ENCODE measurements around the gene SLC12A8.

SLC12A8 gene

DNA sequence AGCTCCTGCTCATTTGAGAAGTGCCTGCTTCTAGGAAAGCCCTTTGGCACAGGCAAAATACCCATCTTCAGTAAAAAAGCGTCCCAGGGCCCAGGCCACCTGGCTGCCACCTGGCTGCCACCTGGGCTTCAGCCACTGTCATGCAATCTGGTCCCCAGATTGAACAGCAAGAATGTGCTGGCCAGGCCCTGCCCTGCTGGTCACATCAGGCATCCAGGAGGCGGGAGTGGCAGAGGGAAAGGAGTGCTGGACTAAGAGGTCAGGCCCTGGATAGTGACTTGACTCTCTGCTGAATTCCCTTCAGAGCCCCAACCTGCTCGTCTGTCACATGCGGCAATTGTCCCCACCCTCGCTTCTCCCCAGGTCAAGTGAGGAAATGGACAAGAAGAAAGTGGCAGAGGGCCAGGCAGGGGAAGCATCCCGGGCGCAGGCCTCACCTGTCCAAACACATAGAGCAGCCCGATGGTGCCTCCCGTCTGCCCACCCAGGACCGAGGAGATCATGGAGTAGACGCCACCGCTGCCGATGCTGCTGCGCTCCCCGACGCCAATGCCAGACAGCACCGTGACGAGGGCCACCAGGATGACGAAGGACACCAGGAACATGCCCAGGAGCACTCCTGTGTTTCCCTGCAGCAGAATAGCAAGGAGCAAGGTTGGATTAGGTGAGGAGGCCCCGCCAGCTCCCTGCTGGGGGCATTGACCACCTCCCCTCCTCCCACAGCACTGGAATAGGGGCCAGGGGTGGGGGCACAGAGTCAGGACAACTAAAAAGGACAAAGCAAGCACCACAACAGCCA is 25.5 kb downstream of the SLC12A8 start:
- DNase-seq (ENCODE audit: low read depth), result no peak

- no peak for DNase-seq (ENCODE audit: low read depth)
Observed at GRCh38 chr3:125186261-125186787, 26.2 kb downstream of the SLC12A8 start.

- no peak for DNase-seq (ENCODE audit: low read depth)
Observed at GRCh38 chr3:125185805-125186204, 26.7 kb downstream of the SLC12A8 start.

- DNase-seq (ENCODE audit: low read depth), result no peak
Observed at GRCh38 chr3:125179884-125180240, 32.7 kb downstream of the SLC12A8 start.

DNA sequence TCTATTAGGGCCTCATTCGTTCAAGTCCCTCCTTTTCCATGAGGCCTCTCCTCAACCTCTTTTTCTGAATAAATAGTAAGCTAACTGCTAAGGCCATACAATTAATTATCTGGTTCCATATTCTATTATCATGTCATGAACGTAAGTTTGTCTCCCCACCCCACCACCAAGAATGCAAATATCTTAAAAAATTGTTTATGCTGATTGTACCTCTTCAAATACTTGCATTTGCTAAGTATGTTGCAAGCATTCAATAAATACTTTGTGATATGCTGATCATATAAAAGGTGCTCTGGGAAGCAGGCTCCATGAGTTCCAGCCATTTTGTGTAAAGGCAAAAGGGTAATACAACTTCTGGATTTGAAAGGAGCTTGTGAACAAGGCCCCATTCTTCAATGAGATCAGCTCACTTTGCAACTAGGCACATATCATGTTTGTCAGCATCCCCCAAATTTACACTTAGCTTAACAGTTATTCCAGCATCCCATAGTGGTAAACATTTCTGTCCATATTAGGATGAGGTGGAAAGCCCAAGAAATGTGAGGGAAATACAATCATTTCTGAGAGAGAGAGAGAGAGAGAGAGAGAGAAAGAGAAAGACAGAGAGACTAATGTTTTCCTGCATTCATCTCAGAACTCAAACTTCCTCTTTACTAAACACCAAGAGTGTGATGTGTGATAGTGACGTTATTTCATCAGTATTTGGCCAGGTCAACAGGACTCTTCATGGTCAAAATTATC is 33.2 kb downstream of the SLC12A8 start:
- no peak for DNase-seq (ENCODE audit: low read depth)

DNA sequence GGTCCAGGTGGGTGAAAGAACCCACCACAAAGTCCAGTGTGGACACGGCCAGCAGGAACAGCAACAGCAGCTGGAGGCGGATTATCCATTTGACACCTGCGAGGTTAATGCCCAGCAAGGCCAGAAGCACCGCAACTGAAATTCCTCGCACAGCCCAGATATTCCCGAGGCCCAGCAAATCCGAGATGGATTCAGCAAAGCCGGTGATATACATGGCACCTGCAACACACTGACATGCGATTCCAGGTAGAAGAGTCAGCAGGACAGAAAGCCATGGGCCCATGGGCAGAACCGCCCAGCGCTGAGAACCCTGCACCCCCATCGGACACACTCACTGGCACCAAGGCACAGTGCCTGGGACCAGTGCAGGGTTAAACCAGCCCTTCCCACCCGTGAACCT is 34.8 kb downstream of the SLC12A8 start:
- no peak for DNase-seq (ENCODE audit: low read depth)

- DNase-seq (ENCODE audit: low read depth), result no peak
Observed at GRCh38 chr3:125175295-125176078, 37.1 kb downstream of the SLC12A8 start.

DNA sequence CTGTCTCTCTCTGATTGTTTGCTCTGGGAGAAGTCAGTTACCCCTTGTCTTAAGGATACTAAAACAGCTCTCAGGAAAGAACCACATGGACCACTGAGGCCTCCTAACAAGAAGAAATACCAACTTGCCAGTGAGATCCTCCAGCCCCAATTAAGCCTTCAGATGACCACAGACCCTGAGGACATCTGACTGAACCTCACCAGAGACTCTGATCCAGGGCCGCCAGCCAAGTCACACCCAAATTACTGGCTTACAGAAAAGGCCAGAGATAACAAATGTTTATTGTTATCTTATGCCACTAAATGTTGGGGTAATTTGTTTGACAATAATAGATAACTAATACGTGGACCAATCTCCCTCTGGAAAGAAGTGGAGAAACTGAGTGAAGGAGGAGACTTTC is 40.2 kb downstream of the SLC12A8 start:
- no peak for DNase-seq (ENCODE audit: low read depth)

DNA sequence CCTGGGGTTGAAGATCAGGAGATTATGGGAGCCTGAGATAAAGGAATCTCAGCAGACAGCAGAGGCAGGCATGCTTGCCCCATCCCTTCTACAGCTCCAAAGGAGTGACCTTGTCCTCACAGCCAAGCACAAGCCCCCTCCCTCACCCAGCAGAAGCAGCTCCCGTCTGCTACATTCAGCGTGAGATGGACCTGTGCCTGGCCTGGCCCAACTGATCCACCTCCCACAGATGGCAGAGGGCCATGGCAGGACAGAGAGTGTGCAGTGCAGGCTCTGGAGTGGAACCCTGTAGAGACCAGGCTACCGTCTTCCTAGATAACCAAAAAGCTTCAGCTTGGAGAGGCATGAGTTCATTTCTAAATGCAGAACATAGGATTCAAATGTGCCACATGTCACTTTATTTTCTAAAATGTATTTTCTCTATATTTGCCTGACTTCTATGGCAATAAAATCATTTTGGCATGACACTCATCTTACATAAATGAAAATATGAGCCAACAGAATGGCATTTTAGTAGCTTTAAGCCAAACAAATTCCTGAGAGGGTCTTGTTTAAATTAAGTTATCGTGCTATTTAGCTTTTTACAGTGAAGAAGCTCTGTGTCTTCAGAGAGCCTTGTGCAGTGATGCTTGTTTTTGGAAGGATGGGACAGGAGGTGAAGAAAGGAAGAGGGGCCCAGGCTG is 43.7 kb downstream of the SLC12A8 start:
- DNase-seq (ENCODE audit: low read depth), result no peak

DNA sequence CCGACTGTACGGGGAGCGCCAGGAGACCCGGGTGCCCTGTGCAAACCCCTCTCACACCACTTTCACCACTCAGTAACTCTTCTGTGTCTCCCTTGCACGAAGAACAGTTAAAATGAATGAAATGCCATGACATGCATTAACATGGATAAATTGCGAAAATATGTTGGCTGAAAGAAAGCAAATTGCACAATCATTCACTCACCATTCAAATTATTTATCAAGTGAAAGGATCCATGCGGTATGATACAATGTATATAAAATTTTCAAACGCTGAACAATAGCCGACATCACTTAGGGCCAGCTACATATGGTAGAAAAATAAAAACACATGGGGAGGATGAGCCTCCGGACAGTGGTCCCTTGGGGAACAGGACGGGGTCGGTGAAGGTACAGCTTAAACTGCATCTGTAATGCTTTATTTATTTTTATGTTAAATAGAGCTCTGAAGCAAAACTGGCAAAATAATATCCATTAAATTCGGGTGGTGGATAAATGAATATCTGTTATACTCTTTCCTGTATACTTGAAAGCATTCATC is 45.9 kb downstream of the SLC12A8 start:
- no peak for DNase-seq (ENCODE audit: low read depth)

DNA sequence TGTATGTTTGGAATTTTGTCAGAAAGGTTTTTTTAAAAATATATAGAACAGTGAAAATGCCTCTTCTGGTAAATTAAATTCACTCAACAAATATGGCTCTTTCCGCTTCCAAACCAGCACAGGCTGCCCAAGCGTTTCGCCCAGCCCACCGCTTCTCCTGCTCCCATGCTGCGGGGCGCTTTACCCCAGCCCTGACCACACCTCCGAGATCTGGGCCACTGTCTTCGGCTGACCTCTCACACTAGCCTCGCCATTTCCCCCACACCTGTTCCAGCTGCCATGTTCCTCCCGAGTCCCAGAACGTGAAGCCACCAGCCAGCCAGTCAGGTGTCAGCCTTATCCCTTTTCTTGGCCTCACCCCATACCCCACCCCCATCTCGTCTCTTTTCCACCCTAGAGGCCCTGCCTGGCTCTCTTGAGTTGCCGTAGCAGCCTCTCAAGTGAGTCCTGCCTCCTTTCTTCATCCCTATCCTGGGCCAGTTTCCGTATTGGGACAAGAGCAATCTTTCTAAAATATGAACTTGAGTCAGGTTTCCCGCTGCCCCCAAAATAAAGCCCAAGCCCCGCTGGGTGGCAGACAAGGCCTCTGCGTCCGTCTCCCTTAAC is 46.5 kb downstream of the SLC12A8 start:
- no peak for DNase-seq (ENCODE audit: low read depth)

GRCh38 chr3:125165189-125165947 is 47.2 kb downstream of the SLC12A8 start:
- peak; percentile 68 for DNase-seq (ENCODE audit: low read depth)

- DNase-seq (ENCODE audit: low read depth), result peak; percentile 57
Observed at GRCh38 chr3:125163739-125164601, 48.6 kb downstream of the SLC12A8 start.

GRCh38 chr3:125161607-125162219 is 50.8 kb downstream of the SLC12A8 start:
- no peak for DNase-seq (ENCODE audit: low read depth)

GRCh38 chr3:125160606-125161371 is 51.8 kb downstream of the SLC12A8 start:
- no peak for DNase-seq (ENCODE audit: low read depth)

- DNase-seq (ENCODE audit: low read depth), result no peak
Observed at GRCh38 chr3:125157183-125157582, 55.4 kb downstream of the SLC12A8 start.

DNA sequence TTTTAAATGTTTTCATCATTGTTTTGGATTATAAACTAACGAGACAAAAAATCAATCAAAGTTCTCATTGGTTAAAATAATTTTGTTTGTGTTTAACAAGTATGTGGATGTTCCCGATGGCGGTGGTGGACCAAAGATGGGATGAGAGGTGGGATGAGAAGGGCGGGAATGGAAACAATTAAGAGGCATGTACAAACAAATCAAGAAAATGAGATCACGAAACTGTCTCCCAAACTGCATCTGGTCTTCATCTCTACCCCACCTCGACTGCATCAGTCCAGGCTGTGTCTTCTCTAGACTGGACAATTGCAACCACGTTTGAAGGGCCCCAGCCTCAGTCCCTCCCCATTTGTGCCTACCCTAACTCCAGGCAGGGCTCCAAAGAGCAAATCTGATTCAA is 56.1 kb downstream of the SLC12A8 start:
- DNase-seq (ENCODE audit: low read depth), result no peak

DNA sequence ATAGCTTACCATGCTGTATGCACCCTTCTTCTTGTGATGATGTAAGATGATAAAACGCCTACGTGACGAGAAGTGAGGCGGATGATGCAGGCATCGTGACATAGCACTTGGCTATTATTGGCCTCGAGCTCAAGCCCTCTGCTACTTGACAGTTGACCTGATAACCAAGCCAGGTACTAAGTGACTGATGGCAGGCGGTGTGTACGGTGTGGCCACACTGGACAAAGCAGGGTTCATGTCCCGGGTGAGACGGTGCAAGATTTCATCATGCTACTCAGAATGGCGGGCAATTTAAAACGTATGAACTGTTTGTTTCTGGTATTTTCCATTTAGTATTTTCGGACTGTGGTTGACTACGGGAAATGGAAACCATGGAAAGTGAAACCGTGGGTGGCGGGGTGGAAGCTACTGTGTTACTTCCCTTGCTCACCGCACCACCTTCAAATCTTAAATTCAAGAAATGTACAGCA is 57.7 kb downstream of the SLC12A8 start:
- DNase-seq (ENCODE audit: low read depth), result no peak

All from ELR (cell line).